Neural cell (in vitro differentiated cells): Measurements from ENCODE around the gene SAMD15.

Experiments used
- CTCF ChIP-seq: fragments of 450-650 bp; IDR thresholded peaks from 2 replicates; pipeline ENCODE4 v1.5.1; 2014; ENCODE audit warnings: antibody characterized with exemption, mild to moderate bottlenecking, moderate library complexity; ENCODE audit not compliant: poor library complexity, severe bottlenecking
- EP300 ChIP-seq: fragments of 450-650 bp; conservative IDR thresholded peaks from 2 replicates; pipeline ENCODE4 v1.6.1; 2014; ENCODE audit warnings: antibody characterized with exemption, mild to moderate bottlenecking, moderate library complexity; ENCODE audit not compliant: poor library complexity, severe bottlenecking
- EZH2 ChIP-seq: fragments of 200-600, 300-800 bp; shearing (Covaris generic), sonication (generic); IDR thresholded peaks from 2 replicates; pipeline ENCODE4 v1.6.1; 2014; ENCODE audit warnings: antibody characterized with exemption, low read length, borderline replicate concordance, mild to moderate bottlenecking; ENCODE audit not compliant: insufficient read depth, poor library complexity, severe bottlenecking
- MXI1 ChIP-seq: fragments of 450-650 bp; conservative IDR thresholded peaks from 2 replicates; pipeline ENCODE4 v1.6.1; 2014; ENCODE audit warnings: antibody characterized with exemption, mild to moderate bottlenecking; ENCODE audit not compliant: poor library complexity, severe bottlenecking
- POLR2AphosphoS5 ChIP-seq: IDR thresholded peaks from 2 replicates; pipeline ENCODE4 v1.6.1; 2012
- RAD21 ChIP-seq: fragments of 450-650 bp; conservative IDR thresholded peaks from 2 replicates; pipeline ENCODE4 v1.6.1; 2014; ENCODE audit warnings: antibody characterized with exemption, mild to moderate bottlenecking, moderate library complexity
- REST ChIP-seq: IDR thresholded peaks from 2 replicates; pipeline ENCODE4 v1.6.1; 2012; ENCODE audit warnings: borderline replicate concordance
- SMC3 ChIP-seq: fragments of 450-650 bp; conservative IDR thresholded peaks from 2 replicates; pipeline ENCODE4 v1.6.1; 2014; ENCODE audit warnings: antibody characterized with exemption, mild to moderate bottlenecking, moderate library complexity; ENCODE audit not compliant: poor library complexity
- TAF1 ChIP-seq: IDR thresholded peaks from 2 replicates; pipeline ENCODE4 v1.6.1; 2012; ENCODE audit warnings: low read depth

- no peak for TF ChIP-seq CTCF
- no peak for TF ChIP-seq EP300
- no peak for TF ChIP-seq POLR2AphosphoS5
- no peak for TF ChIP-seq SMC3
- TF ChIP-seq REST, result no peak
- TF ChIP-seq EZH2, result no peak
- no peak for TF ChIP-seq MXI1
- no peak for TF ChIP-seq TAF1
- no peak for TF ChIP-seq RAD21
Measured at GRCh38 chr14:77359626-77360025, 17.6 kb upstream of the SAMD15 start.
